ENCODE data around the gene PRKCE. TPM values are rescaled to one million over a fixed set of nuclear protein-coding genes. Genes with fewer than 3 reads are reported as not detected.
A peak's percentile ranks its signal among the peaks of the same experiment; 100 is the strongest.
"Not testable (repeated sequence)": the region's sequence is repeated elsewhere in the genome, so short reads cannot be mapped to it uniquely, and the experiment has no call there.

Gene PRKCE
- polyA plus RNA-seq, 2 donors: 2.6 to 2.9 TPM

DNA sequence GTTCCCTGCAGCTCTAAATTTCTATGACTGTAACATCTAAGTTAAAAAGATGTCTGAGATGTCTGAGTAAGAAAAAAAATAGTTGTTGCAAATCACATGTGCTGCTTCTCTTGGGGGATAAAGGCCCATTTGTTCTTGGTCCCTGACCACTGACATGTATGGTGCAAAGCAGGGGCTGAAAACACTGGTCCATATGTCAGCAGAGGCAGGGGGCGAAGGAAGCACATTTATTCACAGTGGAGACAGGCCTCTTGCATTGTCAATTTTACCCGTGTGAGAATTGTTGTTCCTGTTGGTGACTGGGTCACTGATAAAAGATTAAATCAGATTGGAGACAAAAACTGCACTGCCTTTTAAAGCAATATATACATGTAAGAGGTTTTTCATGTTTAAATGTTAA is 38.8 kb downstream of the PRKCE start:
- no peaks in the 10 kb centered on the region for H3K27me3 ChIP-seq (ENCODE audit: control insufficient read depth in 1 of 2, insufficient read depth in 2 of 2, low read length in 2 of 2)
- H3K27ac ChIP-seq (ENCODE audit: low read depth in 2 of 2, low read length in 1 of 2): no peak overlapping the region
- WGBS, 2 donors: 62% methylated on average over 2 of the region's 2 CpGs
- no peak overlapping the region for H3K4me3 ChIP-seq (ENCODE audit: low read depth in 1 of 2, low read length in 2 of 2)
- no peaks in the 10 kb centered on the region for H3K9me3 ChIP-seq (ENCODE audit: control insufficient read depth in 2 of 2, insufficient read depth in 1 of 2, low read depth in 1 of 2, low read length in 1 of 2)
- H3K4me1 ChIP-seq (ENCODE audit: control insufficient read depth in 2 of 2, insufficient read depth in 2 of 2, low read length in 1 of 2): peaks cover 2% of the 10 kb centered on the region in 2 donors
- no peaks in the 10 kb centered on the region for H3K36me3 ChIP-seq (ENCODE audit: control insufficient read depth in 2 of 2, insufficient read depth in 2 of 2, low read length in 1 of 2)

DNA sequence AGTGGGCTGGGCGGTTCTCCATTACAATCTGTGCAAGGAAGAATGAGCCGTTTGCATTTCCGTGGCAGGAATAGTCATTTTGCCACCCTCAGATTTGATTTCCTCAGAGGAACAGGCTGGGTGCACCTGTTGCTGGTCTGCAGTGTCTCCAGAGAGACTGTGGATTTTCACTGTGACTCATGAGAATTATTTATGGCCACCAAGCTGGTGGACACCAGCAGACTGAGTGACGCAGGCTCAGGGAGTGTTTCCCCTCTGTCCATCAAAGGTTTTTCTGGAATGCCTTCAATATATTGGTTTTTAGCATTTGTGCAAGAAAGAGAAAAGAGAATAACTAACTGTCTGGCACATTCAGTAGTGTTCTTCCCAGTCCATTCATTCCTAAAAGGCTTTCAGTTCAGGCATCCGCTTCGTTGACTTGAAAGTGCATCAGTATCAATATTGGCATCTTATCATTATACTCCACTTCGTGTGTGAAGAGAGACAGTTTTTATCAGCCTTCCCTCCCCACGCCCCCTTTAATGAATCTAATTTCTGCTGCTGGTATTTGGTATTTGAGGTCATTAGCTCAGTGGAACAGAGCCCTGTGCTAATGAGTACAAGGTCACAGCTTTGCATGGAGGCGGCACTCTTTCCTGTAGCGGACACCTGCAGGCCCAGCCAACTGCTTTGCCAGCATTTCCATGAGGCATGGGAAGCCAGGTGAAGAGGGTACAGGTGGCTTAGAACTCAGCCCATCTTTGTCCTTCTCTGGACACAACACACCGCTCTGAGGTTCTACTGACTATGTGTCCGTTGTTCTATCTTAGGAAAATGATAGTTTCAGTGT is 39.9 kb downstream of the PRKCE start:
- Histone ChIP-seq H3K4me3 (ENCODE audit: low read depth in 1 of 2, low read length in 2 of 2) (no peak overlapping the region), H3K27ac (ENCODE audit: low read depth in 2 of 2, low read length in 1 of 2) (peak overlapping the region in 1 of 2 donors; percentile 9), H3K36me3 (ENCODE audit: control insufficient read depth in 2 of 2, insufficient read depth in 2 of 2, low read length in 1 of 2) (no peaks in the 10 kb centered on the region), H3K4me1 (ENCODE audit: control insufficient read depth in 2 of 2, insufficient read depth in 2 of 2, low read length in 1 of 2) (peaks cover 0 to 2% of the 10 kb centered on the region in 2 donors), H3K27me3 (ENCODE audit: control insufficient read depth in 1 of 2, insufficient read depth in 2 of 2, low read length in 2 of 2) (no peaks in the 10 kb centered on the region), H3K9me3 (ENCODE audit: control insufficient read depth in 2 of 2, insufficient read depth in 1 of 2, low read depth in 1 of 2, low read length in 1 of 2) (no peaks in the 10 kb centered on the region)
- 75 to 85% methylated on average over 12 of the region's 12 CpGs for WGBS, 2 donors

DNA sequence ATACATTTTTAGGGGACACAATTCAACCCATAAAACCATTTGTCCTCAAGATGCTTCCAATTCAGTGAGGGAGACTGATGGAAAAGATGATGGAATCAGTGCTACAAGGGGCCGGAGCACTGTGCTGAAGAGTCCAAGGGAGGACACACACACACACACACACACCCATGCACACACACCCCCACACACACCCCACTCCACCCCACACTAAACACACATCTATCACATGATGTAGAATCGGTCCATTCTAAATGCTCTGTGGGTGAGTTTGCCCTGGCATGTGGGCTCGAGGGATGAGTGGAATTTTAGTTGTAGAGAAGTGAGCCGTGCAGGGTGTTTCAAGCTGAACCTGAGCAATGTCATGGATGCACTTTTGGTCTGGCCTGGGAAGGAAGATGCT is 41.1 kb downstream of the PRKCE start:
- Histone ChIP-seq H3K4me1 (ENCODE audit: control insufficient read depth in 2 of 2, insufficient read depth in 2 of 2, low read length in 1 of 2) (peaks cover 0 to 2% of the 10 kb centered on the region in 2 donors), H3K4me3 (ENCODE audit: low read depth in 1 of 2, low read length in 2 of 2) (no peak overlapping the region), H3K36me3 (ENCODE audit: control insufficient read depth in 2 of 2, insufficient read depth in 2 of 2, low read length in 1 of 2) (no peaks in the 10 kb centered on the region), H3K9me3 (ENCODE audit: control insufficient read depth in 2 of 2, insufficient read depth in 1 of 2, low read depth in 1 of 2, low read length in 1 of 2) (no peaks in the 10 kb centered on the region), H3K27me3 (ENCODE audit: control insufficient read depth in 1 of 2, insufficient read depth in 2 of 2, low read length in 2 of 2) (no peaks in the 10 kb centered on the region), H3K27ac (ENCODE audit: low read depth in 2 of 2, low read length in 1 of 2) (no peak overlapping the region)
- WGBS, 2 donors: 92 to 95% methylated on average over 4 of the region's 4 CpGs

DNA sequence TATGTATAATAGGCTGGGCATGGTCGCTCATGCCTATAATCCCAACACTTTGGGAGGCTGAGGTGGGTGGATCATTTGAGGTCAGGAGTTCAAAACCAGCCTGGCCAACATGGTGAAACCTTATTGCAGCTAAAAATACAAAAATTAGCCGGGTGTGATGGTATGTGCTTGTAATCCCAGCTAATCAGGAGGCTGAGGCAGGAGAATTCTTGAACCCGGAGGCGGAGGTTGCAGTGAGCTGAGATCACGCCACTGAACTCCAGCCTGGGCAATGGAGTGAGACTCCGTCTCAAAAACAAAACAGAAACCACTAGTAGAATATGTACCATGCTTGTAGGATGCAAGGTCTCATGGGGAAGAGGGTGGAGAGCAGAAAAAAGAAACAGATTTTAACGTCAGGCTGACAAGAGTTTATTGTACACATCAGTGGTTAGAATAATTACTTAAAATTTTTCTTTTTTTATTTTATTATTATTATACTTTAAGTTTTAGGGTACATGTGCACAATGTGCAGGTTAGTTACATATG is 44.1 kb downstream of the PRKCE start:
- H3K4me1 ChIP-seq (ENCODE audit: control insufficient read depth in 2 of 2, insufficient read depth in 2 of 2, low read length in 1 of 2); H3K9me3 ChIP-seq (ENCODE audit: control insufficient read depth in 2 of 2, insufficient read depth in 1 of 2, low read depth in 1 of 2, low read length in 1 of 2); H3K27me3 ChIP-seq (ENCODE audit: control insufficient read depth in 1 of 2, insufficient read depth in 2 of 2, low read length in 2 of 2); H3K4me3 ChIP-seq (ENCODE audit: low read depth in 1 of 2, low read length in 2 of 2); H3K27ac ChIP-seq (ENCODE audit: low read depth in 2 of 2, low read length in 1 of 2); H3K36me3 ChIP-seq (ENCODE audit: control insufficient read depth in 2 of 2, insufficient read depth in 2 of 2, low read length in 1 of 2): not testable (repeated sequence)
- WGBS, 2 donors: 87 to 88% methylated on average over 7 of the region's 7 CpGs

DNA sequence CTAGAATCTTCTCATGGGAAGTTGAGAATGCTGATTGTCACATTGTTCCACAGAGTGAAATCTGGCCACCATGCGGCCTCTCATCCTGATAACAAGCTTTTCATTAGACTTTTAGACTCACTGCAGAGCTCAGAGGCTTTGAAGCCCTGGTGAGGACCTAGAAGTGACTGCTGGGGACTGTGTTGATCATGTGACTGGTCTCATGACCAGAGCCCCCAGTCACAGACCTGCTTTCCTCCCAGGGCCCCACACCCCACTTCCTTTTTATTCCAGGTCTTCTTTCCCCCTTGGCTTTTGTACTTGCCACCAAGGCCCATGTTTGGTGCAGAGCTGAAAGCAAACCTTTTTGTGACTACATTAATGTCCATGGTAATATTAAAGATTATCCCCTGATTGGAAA is 45.2 kb downstream of the PRKCE start:
- no peak overlapping the region for H3K27ac ChIP-seq (ENCODE audit: low read depth in 2 of 2, low read length in 1 of 2)
- no peak overlapping the region for H3K4me3 ChIP-seq (ENCODE audit: low read depth in 1 of 2, low read length in 2 of 2)
- H3K36me3 ChIP-seq (ENCODE audit: control insufficient read depth in 2 of 2, insufficient read depth in 2 of 2, low read length in 1 of 2): no peaks in the 10 kb centered on the region
- H3K4me1 ChIP-seq (ENCODE audit: control insufficient read depth in 2 of 2, insufficient read depth in 2 of 2, low read length in 1 of 2): no peaks in the 10 kb centered on the region
- WGBS, 2 donors: 36 to 96% methylated on average over 1 of the region's 1 CpG
- H3K9me3 ChIP-seq (ENCODE audit: control insufficient read depth in 2 of 2, insufficient read depth in 1 of 2, low read depth in 1 of 2, low read length in 1 of 2): no peaks in the 10 kb centered on the region
- no peaks in the 10 kb centered on the region for H3K27me3 ChIP-seq (ENCODE audit: control insufficient read depth in 1 of 2, insufficient read depth in 2 of 2, low read length in 2 of 2)

DNA sequence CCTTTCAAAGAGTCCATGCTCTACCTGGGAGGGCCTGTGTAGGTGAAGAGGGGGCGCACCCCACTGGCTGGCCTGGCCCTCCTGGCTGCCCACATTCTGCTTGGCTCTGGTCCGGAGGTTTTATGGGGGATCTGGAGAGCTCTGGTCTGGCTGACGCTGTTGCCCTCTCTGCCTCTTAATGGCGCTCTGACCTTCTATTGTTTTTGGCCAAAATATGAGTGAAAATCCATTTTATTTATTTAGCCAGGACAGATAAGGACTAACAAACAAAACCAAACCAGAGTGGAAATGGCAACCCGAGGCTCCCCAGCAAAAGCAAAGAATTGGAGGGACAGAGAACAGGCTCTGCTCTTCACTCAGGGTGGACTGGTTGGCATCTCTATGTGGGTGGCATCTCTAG is 45.7 kb downstream of the PRKCE start:
- Histone ChIP-seq H3K4me1 (ENCODE audit: control insufficient read depth in 2 of 2, insufficient read depth in 2 of 2, low read length in 1 of 2) (no peaks in the 10 kb centered on the region), H3K36me3 (ENCODE audit: control insufficient read depth in 2 of 2, insufficient read depth in 2 of 2, low read length in 1 of 2) (no peaks in the 10 kb centered on the region), H3K27ac (ENCODE audit: low read depth in 2 of 2, low read length in 1 of 2) (no peak overlapping the region), H3K27me3 (ENCODE audit: control insufficient read depth in 1 of 2, insufficient read depth in 2 of 2, low read length in 2 of 2) (no peaks in the 10 kb centered on the region), H3K9me3 (ENCODE audit: control insufficient read depth in 2 of 2, insufficient read depth in 1 of 2, low read depth in 1 of 2, low read length in 1 of 2) (no peaks in the 10 kb centered on the region), H3K4me3 (ENCODE audit: low read depth in 1 of 2, low read length in 2 of 2) (no peak overlapping the region)
- WGBS, 2 donors: 86 to 96% methylated on average over 5 of the region's 5 CpGs

DNA sequence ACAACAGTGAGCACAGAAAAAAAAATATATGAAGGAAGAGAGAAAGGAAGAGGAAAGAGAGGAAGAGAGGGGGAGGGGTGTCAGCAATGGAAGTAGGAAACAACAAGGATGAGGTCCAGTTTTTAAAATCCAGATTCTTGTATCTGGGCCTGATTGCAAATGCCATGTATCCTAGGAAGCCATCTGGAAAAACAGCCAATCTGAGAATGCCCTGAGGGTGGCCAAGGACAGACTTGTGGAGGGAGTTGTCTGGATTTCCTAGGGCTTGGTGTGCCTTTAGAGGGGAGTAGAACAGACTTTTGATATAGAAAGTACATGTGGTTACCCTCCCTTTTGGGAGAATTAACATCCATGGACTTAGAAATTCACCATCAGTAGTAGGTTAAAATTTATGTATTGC is 47.1 kb downstream of the PRKCE start:
- no peaks in the 10 kb centered on the region for H3K4me1 ChIP-seq (ENCODE audit: control insufficient read depth in 2 of 2, insufficient read depth in 2 of 2, low read length in 1 of 2)
- no peak overlapping the region for H3K27ac ChIP-seq (ENCODE audit: low read depth in 2 of 2, low read length in 1 of 2)
- H3K27me3 ChIP-seq (ENCODE audit: control insufficient read depth in 1 of 2, insufficient read depth in 2 of 2, low read length in 2 of 2): no peaks in the 10 kb centered on the region

DNA sequence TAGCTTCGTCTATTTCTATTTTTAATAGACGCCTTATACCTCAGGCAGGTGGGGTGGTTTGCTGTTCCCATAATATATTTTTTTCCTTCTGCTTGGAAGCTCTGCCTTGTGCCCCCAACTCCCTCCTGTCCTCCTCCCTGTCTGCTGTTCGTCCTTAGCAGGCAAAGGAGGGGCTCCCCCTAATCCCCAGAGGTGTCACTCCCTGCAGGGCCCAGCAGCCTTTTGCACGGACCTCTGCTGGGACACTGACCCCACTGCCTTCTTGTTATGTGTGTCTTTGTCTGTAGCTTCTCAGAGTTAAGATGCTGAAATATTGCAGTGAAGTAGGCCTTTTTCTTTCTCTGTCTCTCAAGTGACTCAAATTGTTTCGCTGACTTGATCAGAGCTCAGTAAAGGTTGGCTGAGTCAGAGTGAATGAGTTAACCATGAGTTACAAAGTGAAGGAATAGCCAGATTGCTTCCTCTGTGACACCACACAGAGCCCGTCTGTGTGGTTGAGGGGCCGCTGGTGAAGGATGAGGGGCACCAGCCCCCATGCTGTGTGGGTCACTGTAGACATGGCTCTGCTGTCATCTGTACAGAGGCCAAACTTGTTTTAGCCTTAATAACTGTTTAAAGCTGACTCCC is 47.7 kb downstream of the PRKCE start:
- Histone ChIP-seq H3K27ac (ENCODE audit: low read depth in 2 of 2, low read length in 1 of 2) (no peak overlapping the region), H3K9me3 (ENCODE audit: control insufficient read depth in 2 of 2, insufficient read depth in 1 of 2, low read depth in 1 of 2, low read length in 1 of 2) (no peaks in the 10 kb centered on the region), H3K36me3 (ENCODE audit: control insufficient read depth in 2 of 2, insufficient read depth in 2 of 2, low read length in 1 of 2) (no peaks in the 10 kb centered on the region), H3K4me3 (ENCODE audit: low read depth in 1 of 2, low read length in 2 of 2) (no peak overlapping the region), H3K4me1 (ENCODE audit: control insufficient read depth in 2 of 2, insufficient read depth in 2 of 2, low read length in 1 of 2) (no peaks in the 10 kb centered on the region), H3K27me3 (ENCODE audit: control insufficient read depth in 1 of 2, insufficient read depth in 2 of 2, low read length in 2 of 2) (no peaks in the 10 kb centered on the region)
- WGBS, 2 donors: 76 to 84% methylated on average over 7 of the region's 7 CpGs

More for the DNA sequence above, 47.1 kb downstream of the PRKCE start:
- no peaks in the 10 kb centered on the region for H3K36me3 ChIP-seq (ENCODE audit: control insufficient read depth in 2 of 2, insufficient read depth in 2 of 2, low read length in 1 of 2)
- H3K9me3 ChIP-seq (ENCODE audit: control insufficient read depth in 2 of 2, insufficient read depth in 1 of 2, low read depth in 1 of 2, low read length in 1 of 2): no peaks in the 10 kb centered on the region
- H3K4me3 ChIP-seq (ENCODE audit: low read depth in 1 of 2, low read length in 2 of 2): no peak overlapping the region

DNA sequence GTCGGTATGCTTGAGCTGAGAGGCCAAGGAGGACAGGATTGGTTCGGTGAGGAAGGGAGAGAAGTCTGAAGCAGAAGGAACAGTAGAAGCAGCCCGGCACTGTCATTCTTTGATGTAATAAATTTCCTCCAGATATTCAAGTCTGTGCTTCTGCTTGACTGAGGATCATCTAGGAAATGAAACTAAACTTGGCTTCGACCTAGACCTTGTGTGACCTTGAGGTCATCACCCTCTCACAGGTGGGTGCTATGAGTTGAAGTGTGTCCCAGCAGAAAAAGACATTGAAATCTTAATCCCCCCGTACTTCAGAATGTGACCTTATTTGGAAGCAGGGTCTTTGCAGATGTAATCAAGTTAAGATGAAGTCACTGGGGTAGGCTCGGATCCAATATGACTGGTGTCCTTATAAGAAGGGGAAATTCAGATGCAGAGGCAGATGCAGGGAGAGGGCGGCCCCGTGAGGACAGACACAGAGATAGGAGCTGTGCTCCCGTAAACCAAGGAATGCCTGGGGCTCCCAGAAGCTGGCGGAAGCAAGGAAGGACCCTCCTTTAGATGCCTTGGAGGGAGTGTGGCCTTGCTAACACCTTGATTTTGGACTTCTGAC is 49.0 kb downstream of the PRKCE start:
- H3K27me3 ChIP-seq (ENCODE audit: control insufficient read depth in 1 of 2, insufficient read depth in 2 of 2, low read length in 2 of 2): no peaks in the 10 kb centered on the region
- 81 to 87% methylated on average over 10 of the region's 10 CpGs for WGBS, 2 donors
- H3K36me3 ChIP-seq (ENCODE audit: control insufficient read depth in 2 of 2, insufficient read depth in 2 of 2, low read length in 1 of 2): no peaks in the 10 kb centered on the region
- H3K4me3 ChIP-seq (ENCODE audit: low read depth in 1 of 2, low read length in 2 of 2): no peak overlapping the region
- H3K9me3 ChIP-seq (ENCODE audit: control insufficient read depth in 2 of 2, insufficient read depth in 1 of 2, low read depth in 1 of 2, low read length in 1 of 2): no peaks in the 10 kb centered on the region
- H3K4me1 ChIP-seq (ENCODE audit: control insufficient read depth in 2 of 2, insufficient read depth in 2 of 2, low read length in 1 of 2): no peaks in the 10 kb centered on the region
- no peak overlapping the region for H3K27ac ChIP-seq (ENCODE audit: low read depth in 2 of 2, low read length in 1 of 2)

All from esophagus (tissue), 2 donors.